Testis (tissue), 2 donors: ENCODE measurements around the gene CALCB.

Source experiments
- POLR2A ChIP-seq: fragments of 450-650 bp; IDR thresholded peaks from one replicate; pipeline ENCODE4 v1.6.1; 2017; ENCODE audit warnings: antibody characterized with exemption, mild to moderate bottlenecking, moderate library complexity
- TF ChIP-seq, protein P1 (sequence below), 3 experiments: fragments of 450-650 bp in 2 of 3; fragments of 200-600 bp in 1 of 3; sonication (generic) in 1 of 3; IDR thresholded peaks; one replicate each; pipeline ENCODE4 v1.5.1; 2016 to 2019; ENCODE audit warnings: antibody characterized with exemption in 3 of 3, mild to moderate bottlenecking in 2 of 3, moderate library complexity in 1 of 3

DNA sequence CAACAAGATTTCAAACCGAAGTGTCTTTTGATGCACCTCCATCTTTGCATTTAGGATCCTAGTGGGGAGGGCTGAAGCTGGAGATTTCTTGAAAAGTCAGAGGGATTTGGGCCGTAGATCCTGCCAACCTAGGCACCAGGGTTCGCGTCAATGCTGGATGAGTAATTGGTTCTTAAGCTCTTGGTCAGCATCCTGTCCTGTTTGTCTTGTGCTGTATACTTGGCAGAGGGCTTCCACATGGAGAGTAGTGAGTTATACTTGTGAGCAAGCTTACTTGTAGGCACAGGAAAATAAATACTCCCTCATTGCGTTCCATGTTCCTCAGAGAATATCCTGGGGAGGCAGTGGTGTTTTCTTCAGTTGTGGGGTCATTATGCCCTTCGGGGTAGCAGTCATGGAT is 53.9 kb downstream of the CALCB start:
- TF ChIP-seq, protein P1, sequence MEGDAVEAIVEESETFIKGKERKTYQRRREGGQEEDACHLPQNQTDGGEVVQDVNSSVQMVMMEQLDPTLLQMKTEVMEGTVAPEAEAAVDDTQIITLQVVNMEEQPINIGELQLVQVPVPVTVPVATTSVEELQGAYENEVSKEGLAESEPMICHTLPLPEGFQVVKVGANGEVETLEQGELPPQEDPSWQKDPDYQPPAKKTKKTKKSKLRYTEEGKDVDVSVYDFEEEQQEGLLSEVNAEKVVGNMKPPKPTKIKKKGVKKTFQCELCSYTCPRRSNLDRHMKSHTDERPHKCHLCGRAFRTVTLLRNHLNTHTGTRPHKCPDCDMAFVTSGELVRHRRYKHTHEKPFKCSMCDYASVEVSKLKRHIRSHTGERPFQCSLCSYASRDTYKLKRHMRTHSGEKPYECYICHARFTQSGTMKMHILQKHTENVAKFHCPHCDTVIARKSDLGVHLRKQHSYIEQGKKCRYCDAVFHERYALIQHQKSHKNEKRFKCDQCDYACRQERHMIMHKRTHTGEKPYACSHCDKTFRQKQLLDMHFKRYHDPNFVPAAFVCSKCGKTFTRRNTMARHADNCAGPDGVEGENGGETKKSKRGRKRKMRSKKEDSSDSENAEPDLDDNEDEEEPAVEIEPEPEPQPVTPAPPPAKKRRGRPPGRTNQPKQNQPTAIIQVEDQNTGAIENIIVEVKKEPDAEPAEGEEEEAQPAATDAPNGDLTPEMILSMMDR (IDR thresholded peaks at IDR 0.05), result no peak
- TF ChIP-seq POLR2A, result no peak
